HEK293T (cell line): ENCODE results near the gene CCNY.

Source experiments
- ARNT ChIP-seq: fragments of 450-650 bp; IDR thresholded peaks from 2 replicates; pipeline ENCODE4 v1.6.1; 2017; ENCODE audit warnings: mild to moderate bottlenecking
- BHLHE40 ChIP-seq: fragments of 450-650 bp; IDR thresholded peaks from 2 replicates; pipeline ENCODE4 v1.6.1; 2016; ENCODE audit warnings: mild to moderate bottlenecking, moderate library complexity, borderline replicate concordance
- FOXM1 ChIP-seq: fragments of 450-650 bp; IDR thresholded peaks from 2 replicates; pipeline ENCODE4 v1.6.1; 2017; ENCODE audit warnings: mild to moderate bottlenecking, borderline replicate concordance
- ZNF384 ChIP-seq: fragments of 450-650 bp; IDR thresholded peaks from 2 replicates; pipeline ENCODE4 v1.6.1; 2016

- no peak for TF ChIP-seq BHLHE40
- TF ChIP-seq FOXM1, result no peak
- TF ChIP-seq ARNT, result no peak
- TF ChIP-seq ZNF384, result no peak
These were observed 278.0 kb downstream of the CCNY start for GRCh38 chr10:35614312-35614711.
